IMR-90 (cell line): ENCODE results near the gene RNF112. TPM values are rescaled to one million over a fixed set of nuclear protein-coding genes. Genes with fewer than 3 reads are reported as not detected.
"Not testable (repeated sequence)": the region's sequence is repeated elsewhere in the genome, so short reads cannot be mapped to it uniquely, and the experiment has no call there.

Source experiments
- ATAC-seq: fragments of 200-7000 bp; cut with Tn5 transposase; 2 replicates; pipeline ENCODE4 v1.9.1; 2020; ENCODE audit warnings: low read depth, mild to moderate bottlenecking, moderate library complexity
- BruUV-seq: library from RNA; stranded (reverse); fragments of 400-500 nt; replicated peaks from 2 replicates; lab custom pipeline; 2021; lab: Mats Ljungman, UMichigan
- CTCF ChIA-PET: fragments of 300-600 bp; formaldehyde crosslinking; extraction: SDS; loops from one replicate; lab custom pipeline; 2021; ENCODE audit warnings: antibody characterized with exemption; lab: Yijun Ruan, JAX
- POLR2A ChIA-PET: fragments of 300-600 bp; sonication (Branson Sonifier 250); formaldehyde crosslinking; loops from one replicate; lab custom pipeline; 2022; ENCODE audit warnings: antibody characterized with exemption; ENCODE audit not compliant: unreplicated experiment; lab: Charles Lee
- DNase-seq: peaks from one replicate; pipeline ENCODE4 v3.0.0; 2013
- H2AFZ ChIP-seq: replicated peaks from 2 replicates; pipeline ENCODE3; 2013; ENCODE audit warnings: low read length, mild to moderate bottlenecking; ENCODE audit not compliant: poor library complexity
- H2AK5ac ChIP-seq: 2 replicates; pipeline ENCODE4 v1.6.1; 2013; ENCODE audit warnings: low read depth, low read length, inconsistent platforms
- H2AK9ac ChIP-seq: replicated peaks from 2 replicates; pipeline ENCODE3; 2013; ENCODE audit warnings: mild to moderate bottlenecking, low read depth, low read length, moderate library complexity; ENCODE audit not compliant: poor library complexity
- H2BK120ac ChIP-seq: 2 replicates; pipeline ENCODE4 v1.6.1; 2013; ENCODE audit warnings: low read depth, low read length, inconsistent platforms
- H2BK15ac ChIP-seq: 3 replicates; pipeline ENCODE4 v1.6.1; 2013; ENCODE audit warnings: low read depth, low read length, inconsistent platforms
- H2BK20ac ChIP-seq: 2 replicates; pipeline ENCODE4 v1.6.1; 2013; ENCODE audit warnings: low read depth, mild to moderate bottlenecking, inconsistent platforms, low read length, moderate library complexity
- H2BK5ac ChIP-seq: 2 replicates; pipeline ENCODE4 v1.6.1; 2013; ENCODE audit warnings: mild to moderate bottlenecking, low read depth, low read length, inconsistent platforms; ENCODE audit not compliant: poor library complexity, severe bottlenecking
- H3K14ac ChIP-seq: replicated peaks from 2 replicates; pipeline ENCODE4 v1.6.1; 2013; ENCODE audit warnings: low read depth, low read length, inconsistent platforms
- H3K18ac ChIP-seq: 2 replicates; pipeline ENCODE4 v1.6.1; 2013; ENCODE audit warnings: low read depth, low read length, control low read depth
- H3K23ac ChIP-seq: 2 replicates; pipeline ENCODE4 v1.6.1; 2013; ENCODE audit warnings: low read depth, low read length, inconsistent platforms
- H3K27ac ChIP-seq: 2 replicates; pipeline ENCODE4 v1.5.1; 2013; ENCODE audit warnings: mild to moderate bottlenecking, control low read depth, low read length; ENCODE audit not compliant: insufficient read depth
- H3K27me3 ChIP-seq: 2 replicates; pipeline ENCODE4 v1.6.1; 2013; ENCODE audit warnings: low read length; ENCODE audit not compliant: control insufficient read depth, insufficient read depth
- H3K36me3 ChIP-seq: 2 replicates; pipeline ENCODE4 v1.6.1; 2013; ENCODE audit warnings: low read length, mixed read lengths; ENCODE audit not compliant: control insufficient read depth, insufficient read depth
- H3K4ac ChIP-seq: 2 replicates; pipeline ENCODE4 v1.6.1; 2013; ENCODE audit warnings: low read depth, low read length, inconsistent platforms
- H3K4me1 ChIP-seq: 2 replicates; pipeline ENCODE4 v1.6.1; 2013; ENCODE audit warnings: low read length, mixed read lengths; ENCODE audit not compliant: control insufficient read depth, insufficient read depth
- H3K4me2 ChIP-seq: 2 replicates; pipeline ENCODE4 v1.6.1; 2013; ENCODE audit warnings: low read depth, mild to moderate bottlenecking, control low read depth, low read length, moderate library complexity
- H3K4me3 ChIP-seq: 2 replicates; pipeline ENCODE4 v1.5.1; 2013; ENCODE audit warnings: low read depth, mild to moderate bottlenecking, control low read depth, low read length, moderate library complexity; ENCODE audit not compliant: insufficient read depth
- H3K56ac ChIP-seq: 2 replicates; pipeline ENCODE4 v1.6.1; 2013; ENCODE audit warnings: low read length, inconsistent platforms; ENCODE audit not compliant: insufficient read depth; ENCODE audit errors: extremely low read depth
- H3K79me1 ChIP-seq, 2 experiments: 2 replicates each; pipeline ENCODE4 v1.6.1; 2013; ENCODE audit warnings: low read length in 2 of 2, inconsistent platforms in 1 of 2, low read depth in 1 of 2
- H3K9ac ChIP-seq: 2 replicates; pipeline ENCODE4 v1.6.1; 2013; ENCODE audit warnings: low read depth, low read length, control low read depth
- H3K9me1 ChIP-seq: 2 replicates; pipeline ENCODE4 v1.6.1; 2013; ENCODE audit warnings: low read length, inconsistent platforms; ENCODE audit not compliant: insufficient read depth
- H3K9me3 ChIP-seq: 2 replicates; pipeline ENCODE4 v1.6.1; 2013; ENCODE audit warnings: low read length; ENCODE audit not compliant: control insufficient read depth, insufficient read depth
- H4K20me1 ChIP-seq: 2 replicates; pipeline ENCODE4 v1.6.1; 2013; ENCODE audit warnings: low read length, inconsistent platforms; ENCODE audit not compliant: insufficient read depth
- H4K5ac ChIP-seq: 2 replicates; pipeline ENCODE4 v1.6.1; 2013; ENCODE audit warnings: mild to moderate bottlenecking, low read depth, low read length, control low read depth
- H4K8ac ChIP-seq, 2 experiments: 2 replicates each; pipeline ENCODE4 v1.6.1; 2013; ENCODE audit warnings: low read depth in 2 of 2, low read length in 2 of 2, control low read depth in 1 of 2, inconsistent platforms in 1 of 2
- H4K91ac ChIP-seq: 2 replicates; pipeline ENCODE4 v1.6.1; 2013; ENCODE audit warnings: low read depth, low read length, inconsistent platforms; ENCODE audit not compliant: insufficient read depth
- CTCF ChIP-seq: conservative IDR thresholded peaks from 2 replicates; pipeline ENCODE4 v1.5.1; 2012; ENCODE audit warnings: mild to moderate bottlenecking, low read depth, low read length, improper control_type of control experiment
- MAZ ChIP-seq: IDR thresholded peaks from 2 replicates; pipeline ENCODE4 v1.6.1; 2012; ENCODE audit warnings: low read depth, mild to moderate bottlenecking, low read length, improper control_type of control experiment, moderate library complexity, borderline replicate concordance
- MXI1 ChIP-seq: IDR thresholded peaks from 2 replicates; pipeline ENCODE4 v1.6.1; 2012; ENCODE audit warnings: low read depth, mild to moderate bottlenecking, low read length, moderate library complexity, borderline replicate concordance
- NFE2L2 ChIP-seq: fragments of 150-350 bp; IDR thresholded peaks from 2 replicates; pipeline ENCODE4 v1.6.1; 2016; ENCODE audit warnings: low read depth, mild to moderate bottlenecking, low read length
- RAD21 ChIP-seq: IDR thresholded peaks from 2 replicates; pipeline ENCODE4 v1.6.1; 2012; ENCODE audit warnings: low read length, improper control_type of control experiment
- SMC3 ChIP-seq: fragments of 150-350 bp; IDR thresholded peaks from 2 replicates; pipeline ENCODE4 v1.6.1; 2016; ENCODE audit warnings: low read depth, mild to moderate bottlenecking, antibody characterized with exemption, low read length, moderate library complexity
- USF2 ChIP-seq: fragments of 150-350 bp; IDR thresholded peaks from 2 replicates; pipeline ENCODE4 v1.6.1; 2017; ENCODE audit warnings: mild to moderate bottlenecking, antibody characterized with exemption, low read length, low read depth
- WGBS, 2 experiments: methylation state at CpG; one replicate each; pipeline versions ENCODE4 v1.1.5 to v1.1.7; 2013; ENCODE audit warnings: missing lambda C conversion rate in 2 of 2; ENCODE audit not compliant: insufficient read length in 1 of 2; ENCODE audit errors: extremely low coverage in 2 of 2; 5-methylcytosine and 5-hydroxymethylcytosine counted together
- dilution Hi-C: fragments of 300-500 bp; cut with HindIII; formaldehyde crosslinking; loops from one replicate; pipeline ENCODE4 v1.14.3; 2018; ENCODE audit warnings: low sequenced_read_pairs; ENCODE audit not compliant: unreplicated experiment
- in situ Hi-C: fragments of 300-500 bp; cut with MboI; formaldehyde crosslinking; loops from 3 replicates; pipeline ENCODE4 v1.14.3; 2019; ENCODE audit warnings: low sequenced_read_pairs, inconsistent platforms, mixed read lengths
- intact Hi-C: fragments of 100-400 bp; cut with micrococcal nuclease; formaldehyde crosslinking; loops from 2 replicates; pipeline ENCODE4 v1.10.0; 2022
- polyA plus RNA-seq, 3 experiments: library from polyadenylated mRNA; depleted of rRNA; stranded (reverse); fragments of >200 nt; gene quantifications; 2 replicates each; pipeline ENCODE4 v1.2.3, GENCODE V29; 2012; ENCODE audit warnings: low replicate concordance in 1 of 3
- total RNA-seq: library from RNA; depleted of rRNA; stranded (reverse); fragments of >200 nt; gene quantifications from 2 replicates; pipeline ENCODE4 v1.2.3, GENCODE V29; 2012

Gene RNF112
- total and polyA plus RNA-seq, 2 of the 4 experiments (the other 2 are of a cell fraction) = 2.5 to 5.7 TPM

GRCh38 chr17:19440421-19440820 is 29.4 kb downstream of the RNF112 start:
- Histone ChIP-seq H3K56ac (no peak overlapping the region), H4K91ac (no peak overlapping the region), H3K4me1 (no peaks in the 10 kb centered on the region), H4K20me1 (no peaks in the 10 kb centered on the region), H3K36me3 (no peaks in the 10 kb centered on the region), H2BK120ac (no peak overlapping the region), H4K8ac (no peak overlapping the region), H3K9me1 (no peaks in the 10 kb centered on the region), H3K4me2 (no peak overlapping the region), H2BK20ac (no peak overlapping the region), H3K9ac (no peak overlapping the region), H3K23ac (no peak overlapping the region), H2AK9ac (no peak overlapping the region), H3K27me3 (peaks cover 6% of the 10 kb centered on the region), H2BK5ac (no peak overlapping the region), H2AFZ (no peak overlapping the region), H3K9me3 (peaks cover 9% of the 10 kb centered on the region), H3K18ac (no peak overlapping the region), H3K14ac (no peak overlapping the region), H3K79me1 (no peaks in the 10 kb centered on the region), H3K4me3 (no peak overlapping the region), H2AK5ac (no peak overlapping the region), H2BK15ac (no peak overlapping the region), H3K4ac (no peak overlapping the region), H4K5ac (no peak overlapping the region), H3K27ac (no peak overlapping the region)
- BruUV-seq = no TSS peak
- ChIA-PET POLR2A (no interaction called here), CTCF (no interaction called here)
- in situ Hi-C loops = no loop called here
- dilution Hi-C loops = no loop called here
- TF ChIP-seq USF2 (no peak), SMC3 (no peak), CTCF (no peak), MXI1 (no peak), NFE2L2 (no peak), RAD21 (no peak), MAZ (no peak)
- no peak for DNase-seq
- intact Hi-C loops = no loop called here
- no peak for ATAC-seq
- no CpG with 5 or more reads among the region's 1 CpG for WGBS, 2 experiments

GRCh38 chr17:19441288-19441687 is 30.3 kb downstream of the RNF112 start:
- H2BK5ac ChIP-seq, H3K14ac ChIP-seq, H4K20me1 ChIP-seq, H4K5ac ChIP-seq, H3K18ac ChIP-seq, H2AFZ ChIP-seq, dilution Hi-C loops, H4K91ac ChIP-seq, H3K9me3 ChIP-seq, DNase-seq, H3K4me2 ChIP-seq, H3K9ac ChIP-seq, H3K27ac ChIP-seq, H2BK15ac ChIP-seq, intact Hi-C loops, POLR2A ChIA-PET, BruUV-seq, H3K4ac ChIP-seq, H4K8ac ChIP-seq, H3K79me1 ChIP-seq, H2AK5ac ChIP-seq, H3K9me1 ChIP-seq, H3K36me3 ChIP-seq, ATAC-seq, H2BK20ac ChIP-seq, H3K23ac ChIP-seq, in situ Hi-C loops, H3K4me1 ChIP-seq, H2AK9ac ChIP-seq, H3K27me3 ChIP-seq, H2BK120ac ChIP-seq, H3K4me3 ChIP-seq, CTCF ChIA-PET, H3K56ac ChIP-seq: not testable (repeated sequence)
- WGBS, 2 experiments = no CpG with 5 or more reads among the region's 25 CpGs
